Measurements from ENCODE around the gene NOTCH4.
A peak's percentile ranks its signal among the peaks of the same experiment; 100 is the strongest.
"Not testable (repeated sequence)": the region's sequence is repeated elsewhere in the genome, so short reads cannot be mapped to it uniquely, and the experiment has no call there.

NOTCH4 gene

DNA sequence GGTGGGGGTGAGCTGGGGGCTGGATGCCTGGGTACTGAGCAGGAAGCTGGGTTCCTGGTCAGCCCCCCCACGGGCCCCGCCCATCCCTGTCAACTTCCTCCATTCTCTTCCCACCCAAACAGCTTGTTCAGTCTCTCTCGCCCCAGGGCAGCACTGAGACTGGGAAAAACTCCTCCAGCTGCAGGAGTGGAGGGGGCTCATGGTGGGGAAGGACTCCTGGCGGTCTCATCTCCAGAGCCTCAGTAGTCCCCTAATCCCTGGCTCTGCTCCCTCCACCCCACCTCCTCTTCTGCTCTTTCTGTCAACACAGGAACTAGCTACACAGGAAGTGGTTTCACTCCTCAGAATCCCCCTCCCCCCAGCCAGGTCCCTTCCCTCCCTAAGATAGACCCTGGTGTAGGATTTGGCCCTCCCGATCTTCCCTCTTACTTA lies 31.2 kb downstream of the NOTCH4 start, which contains the start of gene GPSM3:
GPSM3 (minus strand) TSS at position 36 of the 432 bp plus-strand sequence. CDS start 130 bp downstream, outside the sequence.
- DNase-seq = peak; percentile 38

DNA sequence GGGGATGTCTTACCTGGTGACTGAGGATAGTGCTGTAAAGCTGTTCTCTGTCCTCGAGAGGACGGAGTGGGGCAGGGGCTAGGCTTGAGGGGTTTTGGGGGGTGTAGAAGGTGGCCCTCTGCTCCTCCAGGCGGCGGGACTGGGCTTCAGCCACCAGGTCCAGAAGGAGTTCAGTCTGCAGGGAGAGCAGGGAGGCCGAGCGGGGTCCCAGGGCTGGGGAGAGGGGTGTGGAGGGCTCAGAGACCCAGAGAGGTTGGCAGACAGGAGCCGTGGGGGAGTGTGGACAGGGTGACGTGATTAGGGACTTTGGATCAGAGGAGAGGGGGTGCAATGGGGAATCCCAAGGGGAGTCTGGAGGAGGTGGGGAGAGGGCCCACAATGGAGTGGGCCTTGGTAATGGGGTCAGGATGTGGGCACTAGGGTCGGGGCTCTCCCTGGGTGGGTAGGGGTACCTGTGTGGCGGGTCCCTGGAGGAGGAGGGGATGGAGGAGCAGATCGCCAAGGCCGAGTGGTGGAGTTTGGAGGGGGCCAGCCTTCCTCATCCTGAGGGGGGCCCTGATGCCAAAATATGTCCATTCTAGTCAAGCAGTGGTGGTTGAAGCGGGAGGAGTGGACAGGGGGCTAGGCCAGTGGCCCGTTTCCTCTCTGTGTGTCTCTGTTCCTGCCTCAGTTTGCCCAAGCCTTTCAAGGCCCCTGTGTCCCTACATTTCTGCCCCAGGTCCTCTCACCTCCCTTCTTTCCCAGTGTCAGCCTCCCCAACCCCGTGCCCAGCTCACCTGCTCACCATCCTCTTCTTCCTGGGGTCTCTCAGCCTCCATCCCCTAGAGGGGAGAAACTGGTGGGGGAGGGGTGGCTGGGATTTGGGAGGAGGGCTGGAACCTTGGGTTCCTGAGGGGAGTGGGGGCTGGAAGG lies 31.9 kb downstream of the NOTCH4 start:
- peak; percentile 15 for DNase-seq

DNA sequence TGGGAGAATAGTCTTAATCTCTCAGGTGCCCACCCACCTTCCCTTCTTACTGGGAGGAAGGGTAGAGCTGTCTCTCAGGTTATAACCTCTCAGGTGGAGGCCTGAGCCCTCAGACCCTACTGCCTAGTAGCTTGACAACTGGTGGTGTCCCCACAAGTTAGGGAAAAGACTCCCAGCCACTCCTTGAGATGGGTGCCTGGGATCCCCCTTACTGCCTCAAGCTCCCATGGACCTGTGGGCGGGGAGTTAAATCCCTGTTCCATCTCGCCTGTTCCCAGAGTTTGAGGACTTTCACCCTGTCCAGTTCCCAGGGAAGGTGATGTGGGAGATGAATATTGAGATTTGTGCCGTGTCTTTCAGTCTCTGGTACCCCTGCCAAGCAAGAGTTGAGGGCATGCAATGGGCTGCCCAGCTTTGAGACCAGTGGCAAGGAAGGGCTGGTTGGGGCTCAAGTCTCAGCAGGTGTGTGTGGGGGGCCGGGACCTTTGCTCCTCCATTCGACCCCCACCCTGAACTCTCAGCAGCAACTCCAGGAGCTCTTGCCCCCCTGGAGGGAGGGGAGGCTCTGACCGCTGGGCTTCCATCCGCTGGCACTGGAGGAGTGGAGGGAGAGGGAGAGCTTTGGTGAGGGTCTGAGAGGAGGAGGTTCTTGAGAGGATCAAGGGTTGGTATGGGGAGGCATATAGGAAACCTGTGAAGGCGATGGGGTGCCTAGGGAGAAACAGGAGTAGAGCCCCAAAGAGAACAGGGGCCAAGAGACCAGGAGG lies 32.8 kb downstream of the NOTCH4 start:
- DNase-seq = no peak

DNA sequence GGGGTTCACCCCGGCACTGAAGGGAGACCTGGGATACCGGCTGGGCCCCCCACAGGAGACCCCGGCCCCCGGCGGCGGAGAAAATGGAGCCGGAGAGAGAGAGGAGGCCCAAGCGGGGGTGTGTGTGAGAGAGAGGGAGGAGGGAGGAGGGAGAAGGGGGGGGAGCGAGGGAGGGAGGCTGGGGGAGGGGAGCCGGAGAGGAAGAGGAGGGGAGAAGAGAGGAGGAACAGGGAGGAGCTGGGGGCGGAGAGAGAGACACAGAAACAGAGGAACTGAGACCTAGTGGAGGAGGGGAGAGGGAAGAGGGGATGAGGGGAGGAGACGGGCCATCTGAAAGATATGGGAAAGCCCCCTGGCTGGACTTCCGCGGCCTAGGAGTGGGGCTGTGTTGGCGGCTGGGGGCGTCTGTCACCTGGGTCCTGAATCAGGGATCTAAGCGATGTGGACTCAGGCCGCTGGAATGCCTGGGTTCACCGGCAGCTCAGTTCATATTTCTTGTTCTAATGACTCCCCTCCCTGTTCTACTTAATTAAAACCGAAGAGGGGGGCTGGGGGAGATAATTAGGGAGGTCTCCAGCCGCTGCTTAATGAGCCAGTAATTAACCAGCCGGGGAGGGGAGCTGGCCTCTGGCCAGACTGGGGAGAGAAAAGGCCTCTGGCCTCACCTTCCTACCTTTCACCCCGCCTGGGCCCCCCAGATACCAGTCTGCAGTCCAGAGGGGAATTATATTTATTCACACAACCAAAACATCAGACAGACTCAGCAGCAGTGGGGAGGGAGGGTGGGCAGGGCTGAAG lies 33.6 kb downstream of the NOTCH4 start, which contains the start of gene PBX2:
PBX2 (minus strand) TSS at position 149 of the 798 bp plus-strand sequence. CDS start 287 bp downstream, outside the sequence.
- peak; percentile 83 for DNase-seq

DNA sequence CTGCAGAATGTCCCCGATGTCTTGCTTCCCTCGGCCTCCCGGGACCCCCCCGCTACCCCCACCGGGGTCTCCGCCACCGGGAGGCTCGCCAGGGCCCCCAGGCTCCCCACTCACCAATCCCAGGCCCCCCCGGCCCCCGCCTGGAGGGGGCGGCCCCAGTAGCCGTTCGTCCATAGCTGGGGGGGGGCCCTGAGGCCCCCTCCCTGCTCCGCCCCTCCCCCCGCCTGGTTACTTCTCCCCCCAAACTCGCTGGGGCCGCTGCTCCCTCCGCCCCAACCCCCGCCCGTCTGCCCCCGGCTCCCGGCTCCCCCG lies 34.2 kb downstream of the NOTCH4 start:
- DNase-seq = no peak

DNA sequence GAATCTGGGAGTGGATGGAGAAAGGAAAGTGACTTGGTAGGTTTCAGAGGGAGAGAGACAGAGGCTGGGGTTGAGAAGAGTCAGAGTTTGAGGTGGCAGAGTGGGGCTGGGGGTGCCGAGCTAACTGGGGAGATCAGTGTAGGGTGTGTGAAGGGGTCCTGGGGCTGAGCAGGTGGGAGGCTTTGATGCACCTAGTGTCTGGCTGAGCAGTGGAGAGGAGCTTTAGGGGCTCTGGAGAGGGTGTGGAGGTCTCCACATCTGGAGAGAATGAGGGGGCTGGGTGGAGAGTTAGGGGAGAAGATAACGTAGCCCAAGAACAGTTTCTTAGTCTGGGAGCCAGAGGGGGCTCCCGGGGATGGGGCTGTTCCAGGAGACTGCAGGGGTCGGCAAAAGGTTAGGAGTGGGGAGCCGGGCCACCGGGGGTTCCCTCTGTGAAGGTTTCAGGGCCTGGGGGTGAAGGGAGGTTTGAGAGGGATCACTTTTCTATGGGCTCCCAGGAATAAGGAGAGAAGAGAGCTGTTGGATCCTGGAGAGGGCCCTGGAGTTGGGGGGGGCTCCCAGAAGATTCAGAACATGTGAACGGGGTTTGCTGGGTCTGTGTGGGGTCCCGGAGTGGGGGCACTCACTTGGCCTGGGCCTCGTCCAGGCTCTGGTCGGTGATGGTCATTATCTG lies 34.7 kb downstream of the NOTCH4 start:
- no peak for DNase-seq

DNA sequence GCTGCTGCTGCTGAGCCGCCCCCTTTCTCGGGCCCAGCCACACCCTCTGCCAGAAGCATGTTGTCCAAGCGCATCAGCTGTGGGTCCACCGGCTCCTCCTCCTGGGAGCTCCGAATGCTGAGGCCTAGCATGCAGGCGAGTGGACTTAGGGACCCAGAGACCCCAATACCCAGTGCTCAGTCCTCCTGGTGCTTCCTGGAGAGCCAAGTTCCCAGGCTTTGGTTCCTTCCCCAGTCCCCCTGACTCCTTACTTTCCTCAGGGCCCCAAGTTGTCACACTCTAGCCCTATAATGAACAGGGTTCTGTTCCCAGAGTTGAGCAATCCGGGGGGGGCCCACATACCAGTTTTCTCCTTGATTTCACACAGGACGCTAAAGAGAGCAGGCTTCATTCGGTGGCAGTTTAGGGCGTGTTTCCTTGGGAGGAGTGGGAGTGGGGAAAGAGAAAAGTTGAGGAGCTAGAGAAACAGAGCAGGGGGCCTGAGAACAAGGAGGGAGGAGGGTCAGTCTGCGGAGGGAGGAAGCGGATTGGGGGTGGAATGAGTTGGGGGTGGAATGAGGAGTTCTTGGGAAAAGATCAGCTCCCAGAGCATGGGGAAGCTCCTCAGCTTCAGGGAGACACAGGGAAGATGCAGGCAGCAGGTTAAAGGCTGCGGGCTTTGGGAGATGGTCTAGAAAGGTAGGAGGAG lies 35.3 kb downstream of the NOTCH4 start:
- DNase-seq = no peak

DNA sequence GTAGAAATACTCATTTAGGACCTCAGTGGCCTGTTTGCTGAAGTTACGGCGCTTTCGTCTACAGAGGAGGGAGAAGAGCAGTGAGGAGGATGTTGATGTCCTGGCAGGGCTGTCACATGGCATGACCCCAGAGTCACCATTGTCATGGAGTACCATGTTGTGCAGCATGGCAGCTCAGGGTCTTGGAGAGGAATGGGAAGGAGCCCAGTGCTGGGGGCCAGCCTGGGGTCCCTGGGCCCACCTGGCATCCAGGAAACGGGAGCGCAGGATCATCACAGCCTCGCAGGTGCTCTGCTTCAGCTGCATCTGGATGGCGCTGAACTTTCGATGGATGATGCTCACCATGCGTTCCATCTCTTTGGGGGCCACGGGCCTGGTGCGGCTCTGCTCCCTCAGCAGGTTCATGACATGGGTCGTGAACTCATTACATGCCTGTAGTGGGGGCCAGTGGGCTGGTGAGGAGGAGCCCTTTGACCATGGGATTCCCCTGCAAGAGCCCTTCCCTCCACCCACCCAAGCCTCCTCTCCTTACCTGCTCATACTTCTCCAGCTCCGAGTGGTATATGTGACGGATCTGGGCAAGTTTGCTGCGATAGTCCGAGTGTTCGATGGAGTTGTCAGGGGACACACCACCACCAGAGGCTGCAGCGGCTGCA lies 36.0 kb downstream of the NOTCH4 start:
- DNase-seq = not testable (repeated sequence)

DNA sequence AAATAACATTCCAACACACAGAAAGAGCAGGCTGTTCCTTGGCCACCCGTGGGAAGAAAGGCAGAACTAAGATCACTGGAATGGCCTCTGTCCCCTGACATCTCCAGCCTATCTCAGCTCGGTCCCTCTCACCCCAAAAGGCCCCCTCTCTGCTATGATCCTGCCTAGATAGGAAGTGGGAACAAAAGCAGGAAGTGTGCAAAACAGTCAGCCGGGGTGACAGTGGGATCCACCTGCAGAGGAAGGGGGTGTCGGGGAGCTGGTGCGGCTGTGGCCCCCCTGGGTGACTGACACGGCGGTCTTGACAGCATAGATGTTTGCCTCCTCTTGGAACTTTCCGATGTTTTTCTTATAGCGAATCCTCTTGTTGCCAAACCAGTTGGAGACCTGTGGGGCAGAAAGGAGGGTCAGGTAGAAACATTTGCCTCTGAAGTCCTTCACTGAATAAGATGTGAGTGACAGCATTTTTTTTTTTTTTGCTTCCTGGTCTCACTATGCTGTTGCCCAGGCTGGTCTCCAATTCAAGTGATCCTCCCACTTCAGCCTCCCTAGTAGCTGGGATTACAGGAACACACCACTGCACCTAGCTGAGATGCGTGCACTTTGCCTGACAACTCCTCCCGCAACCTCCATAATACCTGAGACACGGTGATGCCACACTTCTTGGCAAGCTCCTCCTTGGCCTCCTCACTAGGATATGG lies 36.7 kb downstream of the NOTCH4 start:
- no peak for DNase-seq

DNA sequence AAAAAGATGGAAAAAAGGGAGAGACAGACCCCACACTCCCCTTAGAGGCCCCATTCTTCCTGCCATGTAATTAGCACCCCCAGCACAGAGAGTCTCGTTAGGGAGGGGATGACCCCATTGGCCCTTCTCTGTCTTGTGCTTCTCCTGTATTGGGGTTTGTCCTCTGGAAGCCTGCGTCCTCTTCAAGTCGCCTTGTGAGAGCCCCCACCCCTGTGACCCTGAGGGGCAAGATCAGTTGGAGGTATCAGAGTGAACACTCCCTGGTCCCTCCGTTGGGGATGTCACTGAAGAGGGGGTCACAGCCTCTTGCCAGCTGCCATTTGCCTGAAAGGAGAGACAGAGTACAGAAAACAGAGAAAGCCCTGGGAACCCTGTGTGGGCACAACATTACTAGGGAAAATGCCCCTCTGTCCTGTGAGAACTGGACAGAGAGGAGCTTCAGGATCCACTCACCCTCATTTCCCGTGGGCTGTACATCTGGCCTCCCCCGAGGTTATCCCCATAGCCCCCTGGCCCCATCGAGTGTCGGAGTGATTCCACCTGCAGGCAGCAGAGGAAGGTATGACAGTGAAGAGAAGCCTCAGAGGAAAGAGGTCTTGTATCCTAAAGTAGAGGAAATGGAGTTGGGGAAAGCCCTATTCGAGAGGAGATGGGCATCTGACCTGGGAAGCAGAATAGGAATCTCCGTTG lies 37.6 kb downstream of the NOTCH4 start:
- not testable (repeated sequence) for DNase-seq

DNA sequence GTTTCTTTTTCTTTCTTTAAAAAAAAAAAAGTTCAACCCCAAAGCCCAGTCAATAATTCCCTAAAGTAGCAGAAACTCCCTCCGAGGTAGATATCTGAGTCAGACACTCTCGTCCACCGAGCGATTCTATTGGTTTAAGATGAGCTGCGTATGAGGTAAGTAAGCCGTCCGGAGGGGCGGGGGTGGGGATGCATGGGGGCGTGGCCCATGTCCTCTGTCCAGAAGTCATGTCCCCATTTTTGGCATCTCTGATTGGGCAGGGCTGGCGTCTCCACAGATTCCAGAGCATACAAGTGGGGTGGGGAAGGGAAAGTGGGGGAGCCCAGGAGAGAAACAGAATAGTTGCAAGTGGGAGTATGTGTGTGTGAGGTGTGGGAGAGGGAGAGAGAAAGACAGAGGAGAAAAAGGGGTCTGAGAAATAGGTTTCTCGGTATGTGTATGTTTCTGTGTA lies 38.2 kb downstream of the NOTCH4 start:
- peak; percentile 69 for DNase-seq

DNA sequence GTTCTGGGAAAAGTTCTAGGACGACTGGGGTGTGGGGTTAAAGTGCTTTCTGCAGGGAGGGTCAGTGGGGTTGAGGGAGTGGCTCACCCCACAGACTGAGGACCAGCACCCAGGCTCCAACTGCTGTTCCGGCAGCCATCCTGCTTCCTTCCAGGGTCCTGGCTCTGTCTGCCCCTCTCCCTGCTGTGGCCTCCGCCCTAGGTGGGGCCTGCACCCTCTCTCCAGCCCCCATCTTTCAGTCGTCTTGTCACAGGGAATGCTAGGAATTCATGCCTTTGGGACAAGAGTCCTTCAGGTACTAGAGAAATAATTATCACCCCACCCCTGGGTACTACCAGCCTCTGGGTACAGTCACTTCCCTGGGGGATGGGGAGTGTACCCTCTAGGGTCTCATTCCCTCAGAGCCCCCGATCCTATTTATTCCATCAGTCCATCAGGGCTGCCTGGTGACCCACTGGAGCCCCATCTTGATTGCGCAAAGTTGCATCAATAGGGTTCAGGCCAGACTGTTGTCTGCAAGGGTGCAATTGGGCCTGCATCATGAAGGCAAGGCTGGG lies 39.7 kb downstream of the NOTCH4 start, which contains the start of gene AGER:
AGER (minus strand) TSS at position 170 of the 557 bp plus-strand sequence; CDS start at position 139, 31 bp downstream.
- DNase-seq = no peak

DNA sequence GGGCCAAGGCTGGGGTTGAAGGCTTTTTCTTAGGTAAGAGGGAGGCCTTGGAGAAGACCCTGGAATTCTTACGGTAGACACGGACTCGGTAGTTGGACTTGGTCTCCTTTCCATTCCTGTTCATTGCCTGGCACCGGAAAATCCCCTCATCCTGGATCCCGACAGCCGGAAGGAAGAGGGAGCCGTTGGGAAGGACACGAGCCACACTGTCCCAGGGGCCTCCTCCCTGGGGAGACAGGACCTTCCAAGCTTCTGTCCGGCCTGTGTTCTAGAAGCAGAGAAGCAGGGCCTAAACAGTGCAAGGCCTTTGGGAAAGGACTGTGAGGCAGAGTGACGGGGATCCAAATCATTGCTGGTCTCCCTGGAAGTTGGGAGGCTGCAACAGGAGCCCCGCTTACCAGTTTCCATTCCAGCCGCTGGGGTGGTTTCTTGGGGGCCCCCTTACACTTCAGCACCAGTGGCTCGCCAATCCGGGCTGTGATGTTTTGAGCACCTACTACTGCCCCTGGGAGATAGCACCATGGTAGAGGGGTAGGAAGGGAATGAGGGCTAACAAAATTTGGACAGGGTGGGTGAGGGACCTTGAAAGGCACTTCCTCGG lies 40.3 kb downstream of the NOTCH4 start:
- DNase-seq = no peak

DNA sequence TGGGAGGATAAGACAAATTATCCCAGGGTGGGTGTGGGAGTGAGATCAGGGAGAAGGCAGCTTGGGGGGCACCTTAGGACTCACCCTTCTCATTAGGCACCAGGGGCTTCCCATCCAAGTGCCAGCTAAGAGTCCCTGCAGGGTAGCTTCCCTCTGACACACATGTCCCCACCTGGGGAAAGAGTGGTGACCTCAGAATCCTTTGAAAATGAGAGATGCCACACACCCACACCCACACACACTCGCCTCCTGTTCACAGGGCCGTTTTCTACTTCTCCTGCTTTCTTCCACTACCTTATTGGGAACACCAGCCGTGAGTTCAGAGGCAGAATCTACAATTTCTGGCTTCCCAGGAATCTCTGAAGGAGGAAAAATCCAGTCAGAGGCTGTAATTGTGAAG lies 40.8 kb downstream of the NOTCH4 start:
- no peak for DNase-seq

DNA sequence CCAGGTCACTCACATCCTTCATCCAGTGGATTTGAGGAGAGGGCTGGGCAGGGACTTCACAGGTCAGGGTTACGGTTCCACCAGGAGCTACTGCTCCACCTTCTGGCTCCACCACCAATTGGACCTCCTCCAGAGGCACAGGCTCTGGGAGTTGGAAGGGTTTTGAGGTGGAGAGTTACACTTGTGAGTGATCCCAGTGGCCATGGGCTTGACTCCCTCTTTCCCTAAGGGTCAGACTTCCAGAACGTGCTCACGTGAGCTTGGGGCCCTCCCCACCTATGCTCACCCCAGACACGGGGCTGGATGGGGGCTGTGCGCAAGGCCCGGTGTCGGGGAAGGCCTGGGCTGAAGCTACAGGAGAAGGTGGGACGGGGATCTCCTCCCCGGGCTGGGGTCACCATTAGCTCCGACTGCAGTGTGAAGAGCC lies 41.3 kb downstream of the NOTCH4 start:
- no peak for DNase-seq

DNA sequence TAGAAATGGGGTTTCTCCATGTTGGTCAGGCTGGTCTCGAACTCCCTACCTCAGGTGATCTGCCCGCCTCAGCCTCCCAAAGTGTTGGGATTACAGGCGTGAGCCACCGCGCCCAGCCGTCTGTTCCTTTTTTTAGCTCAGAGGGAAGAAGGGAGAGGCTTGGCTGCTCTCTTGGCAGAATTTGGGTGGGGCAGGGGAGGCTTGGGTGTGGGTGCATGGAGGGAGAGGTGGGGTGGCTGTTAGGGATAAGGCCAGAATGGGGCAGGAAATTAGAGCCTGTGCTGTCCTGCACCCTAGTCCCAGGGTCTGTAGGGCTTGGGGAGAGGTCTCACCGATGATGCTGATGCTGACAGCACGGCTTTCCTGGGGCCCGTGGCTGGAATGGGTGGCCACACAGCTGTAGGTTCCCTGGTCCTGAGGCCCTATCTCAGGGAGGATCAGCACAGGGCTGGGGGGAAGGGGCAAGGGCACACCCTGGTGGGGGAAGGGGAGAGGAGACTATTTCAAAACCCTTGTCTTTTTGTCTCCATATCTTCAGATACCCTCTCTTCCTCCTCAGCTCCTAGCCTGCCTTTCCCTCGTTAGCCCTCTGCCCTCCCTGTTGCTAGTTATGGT lies 41.8 kb downstream of the NOTCH4 start:
- no peak for DNase-seq

DNA sequence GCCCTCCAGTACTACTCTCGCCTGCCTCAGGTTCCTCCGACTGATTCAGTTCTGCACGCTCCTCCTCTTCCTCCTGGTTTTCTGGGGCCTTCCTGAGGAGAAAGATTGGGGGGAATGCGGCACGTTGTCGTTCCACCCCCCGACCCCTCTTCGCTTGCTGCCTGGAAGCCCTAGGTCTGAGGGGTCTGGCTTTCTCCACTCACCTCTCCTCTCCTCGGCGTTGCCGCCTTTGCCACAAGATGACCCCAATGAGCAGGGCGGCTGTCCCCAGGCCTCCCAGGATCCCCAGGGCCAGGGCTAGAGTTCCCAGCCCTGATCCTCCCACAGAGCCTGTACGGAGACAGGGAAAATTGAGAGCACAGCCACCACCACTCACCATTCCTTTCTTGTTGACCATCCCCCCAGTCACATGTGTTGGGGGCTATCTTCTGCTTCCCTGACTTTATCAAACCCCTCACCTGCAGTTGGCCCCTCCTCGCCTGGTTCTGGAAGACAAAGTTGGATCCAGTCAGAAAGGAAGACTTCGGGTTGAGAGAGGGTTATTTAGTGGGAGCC lies 42.6 kb downstream of the NOTCH4 start:
- DNase-seq = no peak

DNA sequence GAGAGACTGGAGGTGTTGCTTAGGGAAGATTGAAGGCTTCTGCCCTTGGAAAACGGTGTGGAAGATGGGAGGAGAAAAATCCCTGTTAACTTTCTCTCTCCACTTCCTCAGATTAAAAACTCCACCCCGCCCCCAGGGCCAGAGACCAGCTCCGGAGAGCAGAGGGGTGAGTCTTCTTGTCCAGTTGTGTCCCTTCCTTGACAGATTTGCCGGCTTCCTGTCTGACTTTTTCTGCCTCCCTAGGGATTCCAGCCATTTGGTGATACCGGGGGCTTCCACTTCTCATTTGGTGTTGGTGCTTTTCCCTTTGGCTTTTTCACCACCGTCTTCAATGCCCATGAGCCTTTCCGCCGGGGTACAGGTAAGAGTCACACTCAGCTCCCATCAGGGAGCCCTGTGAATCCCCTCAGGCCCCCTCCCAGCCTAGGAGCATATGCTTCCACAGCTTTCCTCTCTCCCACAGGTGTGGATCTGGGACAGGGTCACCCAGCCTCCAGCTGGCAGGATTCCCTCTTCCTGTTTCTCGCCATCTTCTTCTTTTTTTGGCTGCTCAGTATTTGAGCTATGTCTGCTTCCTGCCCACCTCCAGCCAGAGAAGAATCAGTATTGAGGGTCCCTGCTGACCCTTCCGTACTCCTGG lies 44.0 kb downstream of the NOTCH4 start:
- DNase-seq = no peak

All from stimulated activated naive CD4-positive, alpha-beta T cell treated with Interleukin-2 at 50 U/mL for 16 hours (primary cell).